Smooth muscle cell (in vitro differentiated cells): ENCODE results near the gene CHML. TPM values are rescaled to one million over a fixed set of nuclear protein-coding genes. Genes with fewer than 3 reads are reported as not detected.

Experiments used
- DNase-seq: peaks from one replicate; lab custom pipeline; 2025; ENCODE audit not compliant: unreplicated experiment; lab: John Stamatoyannopoulos, UW
- H2AFZ ChIP-seq: fragments of 200-600 bp; sonication (generic); 2 replicates; pipeline ENCODE4 v1.6.0; 2016; ENCODE audit warnings: antibody characterized with exemption, low read depth, mild to moderate bottlenecking
- H3F3A ChIP-seq: fragments of 200-600 bp; sonication (generic); 2 replicates; pipeline ENCODE4 v1.6.0; 2017; ENCODE audit warnings: antibody characterized with exemption, low read depth
- H3K27ac ChIP-seq: fragments of 200-600 bp; sonication (generic); 2 replicates; pipeline ENCODE4 v1.5.1; 2016; ENCODE audit warnings: low read depth, mild to moderate bottlenecking
- H3K27me3 ChIP-seq: fragments of 200-600 bp; sonication (generic); 2 replicates; pipeline ENCODE4 v1.6.1; 2016; ENCODE audit warnings: low read depth, mild to moderate bottlenecking
- H3K36me3 ChIP-seq: fragments of 200-600 bp; sonication (generic); 2 replicates; pipeline ENCODE4 v1.5.1; 2016; ENCODE audit warnings: low read depth
- H3K4me1 ChIP-seq: fragments of 200-600 bp; sonication (generic); 2 replicates; pipeline ENCODE4 v1.5.1; 2016; ENCODE audit warnings: low read depth
- H3K4me2 ChIP-seq: fragments of 200-600 bp; sonication (generic); 2 replicates; pipeline ENCODE4 v1.6.0; 2016; ENCODE audit warnings: mild to moderate bottlenecking
- H3K4me3 ChIP-seq: fragments of 200-600 bp; sonication (generic); 2 replicates; pipeline ENCODE4 v1.5.1; 2016; ENCODE audit warnings: mild to moderate bottlenecking
- H3K79me2 ChIP-seq: fragments of 200-600 bp; sonication (generic); 2 replicates; pipeline ENCODE4 v1.6.0; 2016; ENCODE audit warnings: low read depth, mild to moderate bottlenecking
- H3K9ac ChIP-seq: fragments of 200-600 bp; sonication (generic); 2 replicates; pipeline ENCODE4 v1.6.0; 2016; ENCODE audit warnings: low read depth
- H3K9me3 ChIP-seq: fragments of 200-600 bp; sonication (generic); replicated peaks from 2 replicates; pipeline ENCODE4 v1.5.1; 2016; ENCODE audit warnings: low read depth
- H4K20me1 ChIP-seq: fragments of 200-600 bp; sonication (generic); 2 replicates; pipeline ENCODE4 v1.6.0; 2016; ENCODE audit warnings: low read depth
- CTCF ChIP-seq: fragments of 200-600 bp; sonication (generic); IDR thresholded peaks from 2 replicates; pipeline ENCODE4 v1.5.1; 2017; ENCODE audit warnings: borderline replicate concordance, mild to moderate bottlenecking, antibody characterized with exemption; ENCODE audit not compliant: insufficient read depth, poor library complexity, severe bottlenecking
- WGBS: methylation state at CpG from one replicate; pipeline ENCODE4 v1.1.7; 2016; ENCODE audit warnings: low lambda C conversion rate; 5-methylcytosine and 5-hydroxymethylcytosine counted together
- polyA plus RNA-seq: library from polyadenylated mRNA; unstranded; fragments of >200 nt; fragmentation: Nextera tagmentation; extraction: Ambion mirVana; gene quantifications from 2 replicates; pipeline ENCODE4 v1.2.1, GENCODE V29; 2016
- total RNA-seq: library from RNA; depleted of rRNA; stranded (reverse); fragments of >200 nt; gene quantifications from 2 replicates; pipeline ENCODE4 v1.2.3, GENCODE V29; 2014

The CHML gene
- total and polyA plus RNA-seq, 2 experiments from 2014 or later, result 2.3 to 11.3 TPM

- DNase-seq, result no peak
- H3K4me1 ChIP-seq, result no peaks in the 10 kb centered on the region
- no peak overlapping the region for H3K9ac ChIP-seq
- WGBS, result 82% methylated on average over 3 of the region's 3 CpGs
- no peak overlapping the region for H2AFZ ChIP-seq
- TF ChIP-seq CTCF, result no peak
- no peaks in the 10 kb centered on the region for H4K20me1 ChIP-seq
- H3K9me3 ChIP-seq, result no peaks in the 10 kb centered on the region
- H3K4me3 ChIP-seq, result no peak overlapping the region
- no peaks in the 10 kb centered on the region for H3F3A ChIP-seq
- no peak overlapping the region for H3K4me2 ChIP-seq
- H3K79me2 ChIP-seq, result no peaks in the 10 kb centered on the region
- H3K27me3 ChIP-seq, result no peaks in the 10 kb centered on the region
- H3K36me3 ChIP-seq, result no peaks in the 10 kb centered on the region
- H3K27ac ChIP-seq, result no peak overlapping the region
Observed at GRCh38 chr1:241679961-241680360, 39.8 kb upstream of the CHML start.

- no peaks in the 10 kb centered on the region for H4K20me1 ChIP-seq
- H2AFZ ChIP-seq, result no peak overlapping the region
- 91% methylated on average over 4 of the region's 4 CpGs for WGBS
- no peaks in the 10 kb centered on the region for H3K79me2 ChIP-seq
- no peak for TF ChIP-seq CTCF
- no peaks in the 10 kb centered on the region for H3K9me3 ChIP-seq
- no peaks in the 10 kb centered on the region for H3K4me1 ChIP-seq
- H3K9ac ChIP-seq, result no peak overlapping the region
- no peaks in the 10 kb centered on the region for H3F3A ChIP-seq
- H3K36me3 ChIP-seq, result no peaks in the 10 kb centered on the region
- H3K27me3 ChIP-seq, result no peaks in the 10 kb centered on the region
- no peak for DNase-seq
- H3K4me2 ChIP-seq, result no peak overlapping the region
- H3K4me3 ChIP-seq, result no peak overlapping the region
- no peak overlapping the region for H3K27ac ChIP-seq
Observed at GRCh38 chr1:241679404-241679803, 39.2 kb upstream of the CHML start.

- Histone ChIP-seq H3K4me1 (no peaks in the 10 kb centered on the region), H3F3A (no peaks in the 10 kb centered on the region), H2AFZ (no peak overlapping the region), H3K27ac (no peak overlapping the region), H3K9ac (no peak overlapping the region), H3K27me3 (no peaks in the 10 kb centered on the region), H3K4me2 (no peak overlapping the region), H4K20me1 (no peaks in the 10 kb centered on the region), H3K79me2 (no peaks in the 10 kb centered on the region), H3K9me3 (no peaks in the 10 kb centered on the region), H3K4me3 (no peak overlapping the region), H3K36me3 (no peaks in the 10 kb centered on the region)
- DNase-seq, result no peak
- 62% methylated on average over 2 of the region's 2 CpGs for WGBS
- no peak for TF ChIP-seq CTCF
Observed at GRCh38 chr1:241678536-241678935, 38.4 kb upstream of the CHML start.

GRCh38 chr1:241677201-241677600 is 37.0 kb upstream of the CHML start:
- TF ChIP-seq CTCF, result no peak
- H3K4me3 ChIP-seq, result no peak overlapping the region

More at GRCh38 chr1:241677201-241677600, 37.0 kb upstream of the CHML start:
- no peak overlapping the region for H3K9ac ChIP-seq
- no peaks in the 10 kb centered on the region for H4K20me1 ChIP-seq
- no peak overlapping the region for H3K27ac ChIP-seq
- WGBS, result 52% methylated on average over 5 of the region's 5 CpGs
- H3K36me3 ChIP-seq, result no peaks in the 10 kb centered on the region
- no peak overlapping the region for H2AFZ ChIP-seq
- H3K79me2 ChIP-seq, result no peaks in the 10 kb centered on the region
- DNase-seq, result no peak
- H3K4me2 ChIP-seq, result no peak overlapping the region
- H3K9me3 ChIP-seq, result no peaks in the 10 kb centered on the region
- no peaks in the 10 kb centered on the region for H3F3A ChIP-seq
- no peaks in the 10 kb centered on the region for H3K27me3 ChIP-seq
- no peaks in the 10 kb centered on the region for H3K4me1 ChIP-seq
